HT-29 (cell line): ENCODE data around the gene MUC4. TPM values are rescaled to one million over a fixed set of nuclear protein-coding genes. Genes with fewer than 3 reads are reported as not detected.
"Not testable (repeated sequence)": the region's sequence is repeated elsewhere in the genome, so short reads cannot be mapped to it uniquely, and the experiment has no call there.

Experiments used
- DNase-seq: peaks from one replicate; pipeline ENCODE4 v3.0.0-alpha.2; 2015; ENCODE audit warnings: low spot score
- total RNA-seq: library from RNA; depleted of rRNA; stranded (reverse); fragments of >200 nt; shearing (Covaris generic); gene quantifications from 2 replicates; pipeline ENCODE4 v1.2.3, GENCODE V29; 2014

The MUC4 gene
- total RNA-seq, 1 experiment from 2014 or later, result not detected

DNA sequence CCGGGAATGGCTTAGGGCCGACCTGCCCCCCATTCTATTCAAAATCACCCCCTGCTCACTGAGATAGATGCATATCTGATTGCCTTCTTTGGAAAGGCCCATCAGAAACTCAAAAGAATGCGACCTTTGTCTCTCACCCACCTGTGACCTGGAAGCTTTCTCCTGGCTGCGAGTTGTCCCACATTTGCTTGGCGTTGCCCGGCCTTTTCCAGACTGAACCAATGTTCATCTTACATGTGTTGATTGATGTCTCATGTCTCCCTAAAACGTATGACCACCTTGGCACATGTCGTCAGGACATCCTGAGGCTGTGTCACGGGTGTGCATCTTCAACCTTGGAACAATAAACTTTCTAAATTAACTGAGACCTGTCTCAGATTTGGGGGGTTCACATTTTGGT lies 94.3 kb downstream of the MUC4 start:
- no peak for DNase-seq

DNA sequence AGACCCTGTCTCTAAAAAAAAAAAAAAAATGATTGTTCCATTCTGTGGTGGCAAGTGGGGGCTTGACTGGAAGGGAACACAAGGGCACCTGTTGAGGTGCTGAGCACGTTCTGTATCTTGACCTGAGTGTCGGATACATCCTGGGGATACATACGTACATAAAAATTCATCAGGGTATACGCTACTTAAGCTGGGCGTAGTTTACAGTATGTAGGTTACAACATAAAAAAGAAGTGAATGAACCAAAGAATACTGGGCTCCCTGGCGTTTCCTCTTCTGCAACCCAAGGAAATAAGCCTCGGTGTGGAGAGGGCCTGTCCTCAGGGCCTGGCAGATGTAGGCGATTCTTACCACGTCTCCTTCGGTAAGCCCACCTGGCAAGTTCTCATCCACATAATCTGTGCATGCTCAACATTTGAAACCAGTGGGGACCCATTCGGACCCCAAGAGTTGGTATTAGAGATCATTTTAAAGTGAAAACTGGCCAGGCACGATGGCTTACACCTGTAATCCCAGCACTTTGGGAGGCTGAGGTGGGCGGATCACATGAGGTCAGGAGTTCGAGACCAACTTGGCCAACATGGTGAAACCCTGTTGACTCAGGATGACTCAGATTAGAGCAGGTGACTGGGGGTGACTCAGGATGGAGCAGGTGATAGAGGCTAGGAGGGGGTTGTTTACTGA lies 96.0 kb downstream of the MUC4 start:
- DNase-seq, result peak; percentile 42

DNA sequence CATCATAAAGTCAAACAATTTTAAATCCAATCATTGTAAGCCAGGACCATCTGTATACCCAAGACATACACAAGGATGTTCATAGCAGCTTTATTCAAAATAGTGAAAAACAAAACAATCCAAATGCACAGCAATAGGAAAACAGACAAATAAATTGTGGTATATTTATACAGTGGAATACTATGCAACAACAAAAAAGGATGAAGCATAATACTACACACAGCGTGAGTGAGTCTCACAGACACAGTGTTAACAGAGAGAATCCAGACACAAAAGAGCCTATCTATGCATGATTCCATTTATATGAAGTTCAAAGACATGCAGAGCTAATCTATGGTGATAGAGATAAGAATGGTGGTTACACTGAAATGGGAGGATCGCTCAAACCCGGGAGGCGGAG lies 96.6 kb downstream of the MUC4 start:
- DNase-seq, result no peak

DNA sequence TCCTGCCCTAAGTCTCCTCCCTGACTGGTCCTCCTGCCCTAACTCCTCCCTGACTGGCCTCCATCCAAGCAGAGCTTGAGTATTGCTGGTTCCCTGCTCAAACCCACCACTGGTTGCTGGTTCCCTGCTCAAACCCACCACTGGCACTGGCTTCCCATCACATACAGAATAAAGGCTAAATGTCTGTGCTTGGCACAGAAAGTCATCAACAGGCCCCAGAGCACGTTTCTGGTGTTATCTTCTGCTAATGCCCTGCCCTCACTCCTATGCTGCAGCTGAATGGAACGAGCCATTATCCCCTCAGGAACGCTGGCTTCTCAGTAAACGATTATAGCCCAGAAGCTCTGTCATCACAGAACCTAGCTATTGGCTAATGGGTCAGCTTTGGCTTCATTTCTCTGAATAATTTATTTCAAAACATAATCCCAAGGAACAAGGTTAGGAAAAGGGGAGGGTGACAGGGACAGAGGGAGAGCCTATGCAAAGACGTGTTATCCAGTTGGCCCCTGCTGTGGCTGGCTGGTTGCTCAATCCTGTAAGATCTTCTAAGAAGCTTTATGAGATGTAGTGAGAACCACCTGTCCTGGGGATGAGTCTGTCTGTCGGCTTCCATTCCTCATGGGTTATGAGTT lies 97.2 kb downstream of the MUC4 start:
- no peak for DNase-seq

DNA sequence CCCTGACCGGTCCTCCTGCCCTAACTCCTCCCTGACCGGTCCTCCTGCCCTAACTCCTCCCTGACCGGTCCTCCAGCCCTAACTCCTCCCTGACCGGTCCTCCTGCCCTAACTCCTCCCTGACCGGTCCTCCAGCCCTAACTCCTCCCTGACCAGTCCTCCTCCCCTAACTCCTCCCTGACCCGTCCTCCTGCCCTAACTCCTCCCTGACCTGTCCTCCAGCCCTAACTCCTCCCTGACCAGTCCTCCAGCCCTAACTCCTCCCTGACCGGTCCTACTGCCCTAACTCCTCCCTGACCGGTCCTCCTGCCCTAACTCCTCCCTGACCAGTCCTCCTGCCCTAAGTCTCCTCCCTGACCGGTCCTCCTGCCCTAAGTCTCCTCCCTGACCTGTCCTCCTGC lies 98.6 kb downstream of the MUC4 start:
- DNase-seq, result not testable (repeated sequence)

DNA sequence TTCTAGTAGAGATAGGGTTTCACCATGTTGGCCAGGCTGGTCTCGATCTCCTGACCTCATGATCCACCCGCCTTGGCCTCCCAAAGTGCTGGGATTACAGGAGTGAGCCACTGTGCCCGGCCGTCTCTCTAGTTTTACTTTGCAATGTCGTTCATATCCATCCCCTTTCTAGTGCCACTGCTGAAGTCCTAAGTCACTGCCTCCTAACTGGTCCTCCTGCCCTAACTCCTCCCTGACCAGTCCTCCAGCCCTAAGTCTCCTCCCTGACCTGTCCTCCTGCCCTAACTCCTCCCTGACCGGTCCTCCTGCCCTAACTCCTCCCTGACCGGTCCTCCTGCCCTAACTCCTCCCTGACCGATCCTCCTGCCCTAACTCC lies 99.2 kb downstream of the MUC4 start:
- not testable (repeated sequence) for DNase-seq

DNA sequence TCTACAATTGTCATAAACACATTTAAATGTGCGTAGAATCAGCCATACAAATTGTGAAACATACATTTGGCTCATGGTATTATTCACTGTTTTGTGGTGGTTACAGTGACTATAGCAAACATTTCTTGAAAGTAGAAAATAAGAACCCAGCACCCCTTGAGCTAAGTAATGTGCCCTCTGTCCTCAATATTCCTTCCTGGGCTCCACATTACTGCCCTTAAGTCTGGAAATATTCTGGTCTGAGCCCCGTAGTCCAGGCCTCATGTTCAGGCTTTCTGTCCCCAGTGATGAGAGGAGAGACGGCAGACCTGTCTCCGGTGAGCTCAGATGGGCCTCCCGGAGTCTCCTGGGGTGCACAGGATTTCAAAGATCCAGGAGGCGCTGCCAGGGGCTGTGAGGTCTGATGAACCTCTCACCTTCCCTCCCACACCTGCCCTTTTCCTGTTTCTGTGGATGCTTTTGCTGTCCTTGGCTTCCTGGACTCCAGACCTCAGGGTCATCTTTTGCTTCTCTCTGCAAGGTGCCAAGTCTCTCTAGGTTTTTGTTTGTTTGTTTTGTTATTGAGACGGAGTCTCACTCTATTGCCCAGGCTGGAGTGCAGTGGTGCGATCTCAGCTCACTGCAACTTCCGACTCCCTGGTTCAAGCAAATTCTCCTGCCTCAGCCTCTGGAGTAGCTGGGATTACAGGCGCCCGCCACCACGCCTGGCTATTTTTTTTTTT lies 99.8 kb downstream of the MUC4 start:
- DNase-seq, result no peak

DNA sequence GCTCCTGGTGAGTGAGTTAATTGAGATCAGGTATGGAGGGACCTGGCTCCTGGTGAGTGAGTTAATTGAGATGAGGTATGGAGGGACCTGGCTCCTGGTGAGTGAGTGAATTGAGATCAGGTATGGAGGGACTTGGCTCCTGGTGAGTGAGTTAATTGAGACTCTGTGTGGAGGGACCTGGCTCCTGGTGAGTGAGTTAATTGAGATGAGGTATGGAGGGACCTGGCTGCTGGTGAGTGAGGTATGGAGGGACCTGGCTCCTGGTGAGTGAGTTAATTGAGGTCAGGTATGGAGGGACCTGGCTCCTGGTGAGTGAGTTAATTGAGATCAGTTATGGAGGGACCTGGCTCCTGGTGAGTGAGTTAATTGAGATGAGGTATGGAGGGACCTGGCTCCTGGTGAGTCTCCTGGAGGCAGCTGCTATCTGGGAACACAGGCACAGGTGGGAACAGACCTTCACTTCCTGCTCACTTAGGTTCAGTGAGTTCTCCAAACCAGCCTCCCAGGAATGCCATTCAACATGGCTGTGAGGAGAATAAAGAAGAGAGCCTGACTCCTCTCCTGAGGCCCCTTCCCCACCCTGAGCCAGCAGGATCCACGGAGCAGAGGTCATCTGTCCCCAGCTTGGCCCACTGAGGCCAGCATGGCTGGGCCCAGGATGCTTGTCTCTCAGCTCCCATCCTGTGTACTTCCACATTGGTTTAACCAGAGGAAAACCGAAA lies 100.5 kb downstream of the MUC4 start:
- not testable (repeated sequence) for DNase-seq

DNA sequence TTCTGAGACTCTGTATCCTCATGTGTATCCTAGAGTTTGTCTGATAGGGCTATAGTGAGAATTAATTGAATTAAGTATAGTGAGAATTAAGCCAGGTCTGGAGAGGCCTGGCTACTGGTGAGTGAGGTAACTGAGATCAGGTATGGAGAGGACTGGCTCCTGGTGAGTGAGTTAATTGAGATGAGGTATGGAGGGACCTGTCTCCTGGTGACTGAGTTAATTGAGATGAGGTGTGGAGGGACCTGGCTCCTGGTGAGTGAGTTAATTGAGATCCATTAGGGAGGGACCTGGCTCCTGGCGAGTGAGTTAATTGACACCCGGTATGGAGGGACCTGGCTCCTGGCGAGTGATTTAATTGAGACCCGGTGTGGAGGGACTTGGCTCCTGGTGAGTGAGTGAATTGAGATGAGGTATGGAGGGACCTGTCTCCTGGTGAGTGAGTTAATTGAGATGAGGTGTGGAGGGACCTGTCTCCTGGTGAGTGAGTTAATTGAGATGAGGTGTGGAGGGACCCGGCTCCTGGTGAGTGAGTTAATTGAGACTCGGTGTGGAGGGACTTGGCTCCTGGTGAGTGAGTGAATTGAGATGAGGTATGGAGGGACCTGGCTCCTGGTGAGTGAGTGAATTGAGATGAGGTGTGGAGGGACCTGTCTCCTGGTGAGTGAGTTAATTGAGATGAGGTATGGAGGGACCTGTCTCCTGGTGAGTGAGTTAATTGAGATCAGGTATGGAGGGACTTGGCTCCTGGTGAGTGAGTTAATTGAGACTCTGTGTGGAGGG lies 101.4 kb downstream of the MUC4 start:
- DNase-seq, result not testable (repeated sequence)

DNA sequence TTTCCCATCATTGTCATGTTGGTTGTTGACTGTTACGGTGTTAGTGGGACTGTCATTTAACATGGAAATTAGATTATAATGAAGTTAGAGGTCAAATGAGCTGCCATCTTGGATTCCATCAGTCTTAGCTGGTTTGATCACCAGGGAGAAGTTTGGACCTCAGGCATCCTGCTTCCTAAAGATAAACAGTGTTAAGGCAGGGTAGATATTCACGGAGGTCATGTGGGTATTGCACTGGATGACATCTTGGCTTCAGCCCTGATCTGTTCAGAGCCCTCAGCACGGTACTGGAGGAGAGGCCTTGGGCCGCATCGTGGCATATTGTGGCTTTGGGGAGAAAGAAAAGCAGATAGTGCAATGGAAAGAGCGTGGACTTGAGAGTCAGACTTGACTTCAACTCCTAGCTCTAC lies 102.0 kb downstream of the MUC4 start:
- DNase-seq, result no peak

DNA sequence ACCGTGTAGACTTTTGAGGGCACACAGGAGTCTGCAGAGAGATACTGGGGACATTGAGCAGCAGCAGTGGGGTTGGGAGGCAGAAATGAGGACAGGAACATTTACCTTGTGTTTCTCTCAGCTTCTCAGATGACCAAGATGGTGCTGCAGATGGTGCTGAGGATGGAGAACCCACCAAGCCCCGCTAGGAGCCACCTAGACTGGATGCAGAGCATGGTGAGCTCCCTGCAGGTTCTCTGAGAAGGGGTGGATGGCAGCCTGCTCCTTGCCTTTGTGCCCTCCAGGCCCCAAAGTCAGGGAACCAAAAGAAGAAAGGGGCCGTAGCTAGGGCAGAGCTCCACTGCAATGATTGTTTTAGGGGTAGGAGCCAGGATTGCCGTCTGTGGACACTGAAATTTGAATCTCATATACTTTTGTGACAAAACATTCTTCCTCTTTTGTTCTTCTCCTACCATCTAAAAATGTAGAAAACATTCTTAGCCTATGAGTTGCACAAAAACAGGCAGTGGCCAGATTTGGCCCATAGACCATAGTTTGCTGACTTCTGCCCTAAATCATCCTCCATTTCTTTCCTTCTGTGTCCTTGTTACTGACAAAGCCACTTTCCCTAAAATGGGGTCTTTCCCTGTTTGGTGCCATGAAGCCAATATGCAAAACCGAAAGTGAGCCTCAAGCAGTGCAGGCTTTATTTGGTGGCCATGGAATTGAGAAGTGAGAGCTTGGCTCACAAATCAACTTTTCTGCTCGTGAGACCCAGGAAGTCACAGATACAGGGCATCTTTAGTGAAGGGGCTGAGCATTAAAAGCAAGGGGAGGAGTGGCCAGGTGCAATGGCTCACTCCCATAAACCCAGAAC lies 102.9 kb downstream of the MUC4 start:
- no peak for DNase-seq

DNA sequence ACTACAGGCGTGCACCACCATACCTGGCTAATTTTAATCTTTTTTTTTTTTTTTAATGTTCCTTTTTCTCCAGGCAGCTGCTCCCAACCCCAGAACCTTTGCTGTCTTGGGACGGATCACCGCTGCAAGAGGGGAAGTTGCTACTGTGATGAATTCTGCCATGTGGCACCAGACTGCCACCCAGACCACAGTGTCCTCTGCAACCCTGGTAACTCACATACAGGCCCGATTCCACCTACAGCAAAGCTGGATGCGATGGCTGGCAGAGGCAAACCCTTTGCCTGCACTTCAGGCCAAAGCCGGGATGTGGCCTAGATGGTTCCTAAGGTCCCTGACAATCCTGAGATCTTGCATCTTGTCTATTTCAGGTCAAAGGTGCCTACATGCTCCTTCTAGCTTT lies 103.7 kb downstream of the MUC4 start:
- no peak for DNase-seq

DNA sequence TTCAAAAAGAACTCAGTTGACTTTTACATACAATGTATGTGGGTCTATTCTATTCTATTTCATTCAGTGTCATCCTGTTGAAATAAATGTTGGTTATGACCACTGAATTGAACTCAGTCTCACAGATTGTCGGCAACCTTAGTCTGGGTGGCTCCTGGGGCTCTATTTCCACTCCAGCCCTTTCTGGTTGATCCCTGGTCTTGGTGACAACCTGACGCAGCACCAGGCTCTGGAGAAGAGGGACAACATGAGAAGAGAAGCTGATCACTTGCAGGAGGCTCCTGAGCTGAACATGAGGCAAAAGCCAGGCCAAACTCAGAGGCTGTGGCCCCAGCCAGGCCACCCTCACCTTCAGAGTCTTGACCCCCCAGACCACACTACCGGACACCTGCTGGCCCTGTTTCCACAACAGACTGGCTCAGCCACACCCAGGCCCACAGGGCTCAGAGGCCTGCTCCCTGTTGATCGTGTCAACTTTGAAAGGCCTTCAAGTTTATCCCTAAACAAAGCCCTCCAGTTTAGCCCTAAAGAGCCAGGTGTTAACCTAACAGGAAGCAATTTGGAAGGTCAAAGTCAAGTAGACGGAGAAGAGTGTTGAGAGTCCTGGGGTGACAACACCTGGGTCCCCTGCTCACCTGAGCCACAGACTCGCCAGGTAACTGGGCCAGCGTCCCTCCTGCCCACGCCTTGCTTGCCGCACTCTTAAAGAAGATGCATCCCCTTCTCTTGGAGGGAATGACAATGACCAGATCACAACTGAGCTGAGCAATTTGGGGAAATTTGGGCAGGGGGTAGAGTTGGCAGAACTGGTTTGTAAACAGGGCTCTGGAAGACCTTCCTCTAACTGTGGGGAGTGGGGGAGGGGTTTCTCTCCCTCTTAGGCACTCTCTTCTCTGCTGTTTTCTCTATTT lies 106.4 kb downstream of the MUC4 start:
- no peak for DNase-seq

DNA sequence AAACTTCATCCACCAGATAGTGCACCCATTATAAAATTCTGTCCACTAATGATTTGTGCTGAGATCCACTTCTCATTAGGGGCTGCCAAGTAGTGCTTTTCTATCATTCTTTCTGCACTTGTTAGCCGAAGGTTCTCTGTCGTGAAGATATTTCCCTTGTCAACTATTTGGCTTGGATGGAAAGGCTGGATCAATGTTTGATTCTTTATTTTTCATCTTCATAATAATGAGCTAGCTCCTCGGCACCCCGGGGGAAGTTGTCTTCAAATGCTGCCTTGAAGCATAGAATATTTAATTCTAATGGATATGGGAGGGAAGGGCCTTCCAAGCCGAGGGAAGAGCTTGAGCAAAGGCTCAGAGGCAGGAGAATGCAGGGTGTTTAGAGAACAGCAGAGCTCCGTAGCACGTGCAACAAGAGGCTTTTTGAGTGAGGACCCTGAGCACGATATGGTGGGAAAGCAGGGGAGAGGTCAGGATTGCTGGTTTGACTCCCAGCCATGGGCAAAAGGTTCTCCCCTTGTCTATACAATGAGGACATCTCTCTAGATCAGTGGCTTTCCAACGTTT lies 107.2 kb downstream of the MUC4 start:
- DNase-seq, result no peak

DNA sequence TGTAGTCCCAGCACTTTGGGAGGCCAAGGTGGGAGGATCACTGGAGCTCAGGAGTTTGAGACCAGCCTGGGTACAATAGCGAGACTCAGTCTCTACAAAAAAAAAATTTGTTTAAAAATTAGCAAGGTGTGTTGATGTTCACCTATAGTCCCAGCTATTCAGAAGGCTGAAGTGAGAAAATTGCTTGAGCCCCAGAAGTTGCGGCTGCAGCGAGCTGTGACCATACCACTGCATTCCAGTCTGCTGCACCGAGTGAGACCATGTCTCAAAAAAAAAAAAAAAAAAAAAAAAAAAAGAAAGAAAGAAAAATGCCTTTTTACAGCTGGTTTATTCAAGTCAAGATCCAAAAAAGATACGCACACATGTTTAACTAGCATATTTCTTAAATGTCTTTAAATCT lies 108.0 kb downstream of the MUC4 start:
- no peak for DNase-seq

DNA sequence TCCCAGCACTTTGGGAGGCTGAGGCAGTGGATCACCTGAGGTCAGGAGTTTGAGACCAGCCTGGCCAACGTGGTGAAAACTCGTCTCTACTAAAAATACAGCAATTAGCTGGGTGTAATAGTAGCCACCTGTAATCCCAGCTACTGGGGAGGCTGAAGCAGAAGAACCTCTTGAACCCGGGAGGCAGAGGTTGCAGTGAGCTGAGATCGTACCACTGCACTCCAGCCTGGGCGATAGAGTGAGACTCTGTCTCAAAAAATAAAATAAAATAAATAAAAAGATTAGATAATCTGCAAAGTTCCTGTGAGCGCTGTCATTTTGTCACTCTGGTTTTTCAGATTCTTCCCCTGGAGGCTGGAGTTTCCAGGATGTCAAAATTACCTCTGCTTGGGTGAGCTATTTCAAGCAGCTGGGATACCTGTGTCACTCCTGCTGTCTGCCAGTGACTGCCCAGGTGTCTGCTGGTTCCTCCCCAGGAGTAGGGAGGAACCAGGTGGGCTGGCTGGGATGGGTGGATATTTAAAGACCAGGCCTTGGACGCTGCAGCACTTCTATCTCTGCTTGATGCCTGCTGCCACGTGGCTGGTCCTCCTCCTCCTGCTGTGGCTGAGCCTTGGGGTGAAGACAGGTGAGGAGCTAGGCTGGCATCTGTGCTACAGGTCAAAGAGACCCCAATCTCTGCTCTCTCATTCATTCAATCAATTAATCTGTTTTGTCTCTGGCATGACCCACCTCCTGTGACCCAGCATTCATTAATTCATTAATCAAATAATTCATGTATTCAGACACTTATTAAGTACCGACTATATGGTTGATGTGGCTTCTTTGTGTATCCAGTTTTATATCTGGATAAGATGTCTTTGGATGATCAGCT lies 110.5 kb downstream of the MUC4 start:
- DNase-seq, result no peak

DNA sequence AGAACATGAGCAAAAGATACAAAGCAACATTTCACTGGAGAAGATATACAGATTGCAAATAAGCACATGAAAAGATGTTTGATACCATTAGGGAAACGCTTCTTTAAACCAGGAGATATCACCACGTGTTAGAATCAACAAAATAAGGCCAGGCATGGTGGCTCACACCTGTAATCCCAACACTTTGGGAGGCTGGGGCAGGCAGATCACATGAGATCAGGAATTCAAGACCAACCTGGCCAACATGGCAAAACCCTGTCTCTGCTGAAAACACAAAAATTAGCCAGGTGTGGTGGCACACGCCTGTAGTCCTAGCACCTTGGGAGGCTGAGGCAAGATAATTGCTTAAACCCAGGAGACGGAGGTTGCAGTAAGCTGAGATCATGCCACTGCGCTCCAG lies 111.4 kb downstream of the MUC4 start:
- no peak for DNase-seq

DNA sequence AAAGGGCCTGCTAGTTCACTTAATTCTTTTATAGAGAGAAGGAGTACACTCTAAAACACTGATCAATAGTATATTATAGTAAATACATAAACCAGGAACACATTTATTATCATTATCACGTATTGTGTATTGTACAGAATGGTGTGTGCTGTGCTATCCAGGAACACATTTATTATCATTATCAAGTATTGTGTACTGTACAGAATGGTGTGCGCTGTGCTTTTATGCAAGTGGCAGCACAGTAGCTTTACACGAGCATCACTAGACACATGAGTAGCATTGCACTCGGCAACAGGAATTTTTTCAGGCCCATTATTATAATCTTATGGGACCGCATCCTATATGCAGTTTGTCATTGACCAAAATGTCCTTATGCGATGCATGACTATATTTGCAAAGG lies 111.9 kb downstream of the MUC4 start:
- no peak for DNase-seq
